Activated CD4-positive, CD25-positive, alpha-beta regulatory T cell treated with anti-CD3 and anti-CD28 coated beads, Interleukin-2, amount 50 U/mL, for 24 hours (primary cell): ENCODE results near the gene SLC27A4.
A peak's percentile ranks its signal among the peaks of the same experiment; 100 is the strongest.

Source experiments
- ATAC-seq, 2 donors: fragments of 150-1000 bp; cut with Tn5 transposase; one replicate each; pipeline ENCODE4 v1.10.0; 2021; ENCODE audit warnings: mild to moderate bottlenecking in 1 of 2, moderate library complexity in 1 of 2

Gene SLC27A4

GRCh38 chr9:128369024-128369706 is 28.8 kb downstream of the SLC27A4 start:
- ATAC-seq: no peak

DNA sequence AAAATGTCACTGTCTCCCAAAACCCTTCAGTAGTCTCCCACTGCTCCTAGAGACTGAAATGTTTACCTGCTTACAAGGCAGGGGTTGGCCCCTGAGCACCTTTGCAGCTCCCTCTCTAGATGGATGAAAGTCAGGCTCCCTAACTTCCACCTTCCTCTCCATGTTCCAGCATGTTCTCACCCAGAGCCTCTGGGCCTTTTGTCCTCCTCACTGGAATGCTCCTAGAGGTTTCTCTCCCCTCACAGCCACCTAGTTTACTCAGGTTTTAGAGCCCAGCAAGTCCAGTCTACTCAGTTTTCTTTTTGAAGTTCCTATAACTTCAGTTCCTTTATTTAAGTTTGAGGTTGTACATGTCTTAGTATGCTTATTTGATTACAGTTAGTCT is 30.0 kb downstream of the SLC27A4 start:
- ATAC-seq: no peak

- peak; percentile 98 for ATAC-seq
Measured at GRCh38 chr9:128370752-128371629, 30.7 kb downstream of the SLC27A4 start, which contains the start of gene URM1. URM1 (plus strand) TSS chr9:128371374; CDS start chr9:128371381, 7 bp downstream.

- peak in 1 of 2 donors; percentile 42 for ATAC-seq
Measured at GRCh38 chr9:128371630-128372117, 31.3 kb downstream of the SLC27A4 start.

GRCh38 chr9:128372188-128372641 is 31.9 kb downstream of the SLC27A4 start:
- no peak for ATAC-seq

- ATAC-seq: no peak
Measured at GRCh38 chr9:128372784-128373183, 32.5 kb downstream of the SLC27A4 start.

GRCh38 chr9:128374221-128374675 is 33.9 kb downstream of the SLC27A4 start:
- ATAC-seq: no peak

DNA sequence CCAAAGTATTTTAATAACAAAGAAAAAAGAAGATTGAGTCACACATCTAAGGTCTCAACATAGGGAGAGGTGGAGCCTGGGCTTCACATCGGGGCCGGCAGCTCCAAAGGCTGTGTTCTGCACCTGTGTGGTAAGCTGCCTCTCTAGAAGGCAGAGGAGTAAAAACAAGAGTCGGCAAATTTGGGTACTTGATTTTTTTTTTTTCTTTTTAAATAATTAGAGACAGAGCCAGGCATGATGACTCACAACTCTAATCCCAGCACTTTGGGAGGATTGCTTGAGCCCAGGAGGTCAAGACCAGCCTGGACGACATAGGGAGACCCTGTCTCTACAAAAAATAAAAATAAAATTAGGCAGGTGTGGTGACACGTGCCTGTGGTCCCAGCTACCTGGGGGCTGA is 35.5 kb downstream of the SLC27A4 start:
- no peak for ATAC-seq

DNA sequence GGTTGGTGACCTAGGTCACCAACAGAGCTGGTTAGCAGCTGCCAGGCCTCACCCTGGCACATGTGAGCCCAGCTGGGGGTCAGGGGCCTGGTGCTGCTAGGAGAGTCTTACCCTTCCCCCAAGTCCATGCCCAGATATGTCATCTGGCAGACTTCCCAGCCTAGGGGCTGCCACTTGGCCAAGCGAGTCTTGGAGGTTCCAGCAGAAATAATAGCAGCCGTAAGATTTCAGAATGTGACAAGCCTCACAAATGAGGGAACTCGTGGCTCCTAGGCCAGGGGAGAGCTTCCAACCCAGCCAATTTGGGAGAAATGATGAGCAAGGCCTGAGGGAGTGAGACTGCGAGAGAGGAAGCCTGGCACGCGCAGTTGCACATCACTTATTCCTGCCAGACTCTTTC is 41.9 kb downstream of the SLC27A4 start:
- ATAC-seq: no peak

- ATAC-seq: no peak
Measured at GRCh38 chr9:128383007-128383753, 42.9 kb downstream of the SLC27A4 start.

DNA sequence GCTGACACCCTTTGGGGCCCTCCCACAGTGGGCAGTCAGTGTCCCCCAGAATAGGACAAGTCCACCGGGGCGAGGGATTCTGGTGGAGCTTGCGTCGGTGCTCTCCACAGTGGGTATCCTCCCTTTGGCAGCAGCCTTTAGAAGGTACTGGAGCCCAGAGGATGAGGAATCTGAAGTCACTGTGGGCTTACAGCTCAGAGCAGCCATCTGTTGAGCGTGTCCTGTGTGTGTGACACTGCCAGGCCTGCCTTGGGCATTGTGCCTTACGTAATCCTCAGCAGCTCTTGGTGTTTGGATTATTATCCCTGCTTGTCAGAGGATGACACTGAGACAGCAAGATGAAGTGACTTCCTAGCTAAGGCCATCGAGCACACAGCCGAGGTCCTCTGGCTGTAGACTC is 43.5 kb downstream of the SLC27A4 start:
- no peak for ATAC-seq

GRCh38 chr9:128384801-128385495 is 44.6 kb downstream of the SLC27A4 start:
- ATAC-seq: no peak

GRCh38 chr9:128385496-128386460 is 45.5 kb downstream of the SLC27A4 start:
- no peak for ATAC-seq

- ATAC-seq: no peak
Measured at GRCh38 chr9:128388150-128388549, 47.8 kb downstream of the SLC27A4 start.

DNA sequence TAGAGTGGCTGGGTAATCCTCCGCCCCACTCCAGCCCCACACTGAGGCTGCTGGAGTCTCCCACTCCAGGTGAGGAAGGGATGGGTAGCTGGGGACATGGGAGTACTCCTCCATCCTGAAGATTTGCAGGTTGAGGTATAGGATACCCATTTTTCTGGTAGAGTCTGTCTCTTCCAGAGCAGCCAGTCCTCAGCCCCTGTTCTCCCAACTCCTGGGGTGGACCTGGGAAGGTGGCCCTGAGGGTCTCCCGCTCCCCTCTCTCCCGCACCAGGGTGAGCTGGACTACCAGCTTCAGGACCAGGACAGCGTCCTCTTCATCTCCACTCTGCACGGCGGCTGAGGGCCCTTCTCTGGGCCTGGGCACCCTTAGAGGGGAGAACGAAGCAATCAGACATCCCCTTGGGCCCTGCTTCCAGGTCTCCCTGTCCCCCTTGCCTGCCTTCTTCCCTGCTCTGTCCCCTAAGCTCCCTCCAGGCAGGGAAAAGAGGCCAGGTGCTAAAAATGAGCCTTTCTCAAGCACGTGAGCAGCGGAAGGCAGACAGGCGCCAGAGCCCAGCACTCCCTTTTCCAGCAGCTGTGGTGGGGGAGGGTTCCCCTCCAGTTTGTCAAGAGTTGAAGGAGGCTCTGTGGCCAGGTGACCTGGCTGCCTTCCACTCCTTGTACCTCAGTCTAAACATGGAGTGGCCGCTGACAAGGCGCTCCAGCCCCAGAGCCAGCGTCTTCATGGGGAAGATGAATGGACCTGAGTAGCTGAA is 49.2 kb downstream of the SLC27A4 start:
- no peak for ATAC-seq

- no peak for ATAC-seq
Measured at GRCh38 chr9:128390150-128390812, 50.0 kb downstream of the SLC27A4 start.

- no peak for ATAC-seq
Measured at GRCh38 chr9:128390813-128391711, 50.7 kb downstream of the SLC27A4 start.

DNA sequence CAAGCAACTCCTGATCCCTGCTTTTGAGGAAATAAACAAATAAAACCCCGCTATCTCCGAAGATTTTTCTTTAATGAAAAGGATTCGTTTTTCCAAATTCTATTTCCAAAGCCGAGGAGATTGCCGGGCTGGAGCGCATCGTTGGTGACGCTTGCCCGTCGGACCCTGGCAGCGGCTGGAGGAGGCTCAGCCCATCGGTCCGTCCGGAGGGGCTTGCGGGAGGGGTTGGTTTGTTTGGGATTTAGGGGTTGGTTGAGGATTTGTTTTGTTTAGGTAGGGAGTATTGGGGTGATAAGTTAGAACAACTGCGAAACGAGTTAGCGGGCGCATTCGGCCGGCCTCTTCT is 51.6 kb downstream of the SLC27A4 start:
- ATAC-seq: no peak
